Midbrain (tissue), 1 donor: ENCODE results near the gene ACACA.
A peak's percentile ranks its signal among the peaks of the same experiment; 100 is the strongest.

Experiments
- DNase-seq: peaks from one replicate; lab custom pipeline; 2025; lab: John Stamatoyannopoulos, UW

ACACA gene

DNA sequence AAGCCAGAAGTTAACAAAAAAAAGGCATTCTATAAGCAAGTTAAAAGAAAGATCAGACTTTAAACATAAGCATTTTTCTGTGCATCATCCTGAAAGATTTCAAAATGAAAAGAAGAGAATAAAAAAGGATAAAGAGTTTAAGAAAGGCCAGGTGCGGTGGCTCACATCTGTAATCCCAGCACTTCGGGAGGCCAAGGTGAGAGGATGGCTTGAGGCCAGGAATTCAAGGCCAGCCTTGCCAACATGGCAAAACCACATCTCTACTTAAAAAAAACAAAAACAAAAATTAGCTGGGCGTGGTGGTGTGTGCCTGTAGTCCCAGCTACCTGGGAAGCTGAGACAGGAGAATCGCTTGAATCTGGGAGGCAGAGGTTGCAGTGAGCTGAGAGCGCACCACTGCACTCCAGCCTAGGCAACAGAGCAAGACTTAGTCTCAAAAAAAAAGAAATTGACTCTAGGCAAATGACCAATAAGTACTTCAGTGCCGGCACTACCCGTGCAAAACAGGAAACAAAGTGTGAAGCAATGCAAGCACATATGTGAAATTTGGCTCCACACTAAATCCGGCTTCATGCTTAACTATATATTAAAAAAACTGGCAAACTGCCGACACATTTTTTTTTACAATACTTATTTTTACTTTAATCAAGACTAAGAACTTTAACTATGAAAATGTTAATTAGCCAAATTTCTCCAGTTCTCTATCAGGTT lies 114.1 kb downstream of the ACACA start:
- no peak for DNase-seq

DNA sequence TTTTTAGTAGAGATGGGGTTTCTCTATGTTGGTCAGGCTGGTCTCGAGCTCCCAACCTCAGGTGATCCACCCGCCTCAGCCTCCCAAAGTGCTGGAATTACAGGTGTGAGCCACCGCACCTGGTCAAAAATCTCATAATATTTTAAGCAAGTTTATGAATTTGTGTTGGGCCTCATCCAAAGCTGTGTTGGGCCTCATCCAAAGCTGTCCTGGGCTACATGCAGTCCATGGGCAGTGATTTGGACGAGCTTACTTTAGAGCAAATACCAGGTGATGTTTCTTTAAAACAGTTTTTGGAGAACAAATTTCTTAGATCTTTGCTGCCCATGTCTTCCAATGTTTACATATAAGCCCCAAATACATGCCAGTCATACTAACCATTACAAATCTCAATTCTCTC lies 115.3 kb downstream of the ACACA start:
- no peak for DNase-seq

DNA sequence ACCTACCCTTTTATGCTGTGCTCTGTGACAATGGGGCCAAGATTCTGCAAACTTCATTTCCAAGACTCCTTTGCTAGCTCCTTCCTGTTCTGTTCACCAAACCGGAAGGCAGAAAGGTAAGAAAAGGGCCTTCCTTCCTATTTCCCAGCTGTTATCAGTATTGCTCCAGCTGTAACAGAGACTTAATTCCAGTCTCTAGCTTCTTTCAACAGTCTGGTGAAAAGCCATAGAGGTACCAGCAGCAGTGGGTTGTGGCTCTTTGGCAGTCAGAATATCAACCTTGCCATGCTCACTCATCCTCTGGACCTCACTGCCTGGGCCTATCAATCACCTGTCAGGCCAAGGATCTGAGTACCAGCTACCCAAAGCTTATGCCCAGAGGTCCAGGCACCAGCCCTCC lies 120.2 kb downstream of the ACACA start:
- DNase-seq, result no peak

DNA sequence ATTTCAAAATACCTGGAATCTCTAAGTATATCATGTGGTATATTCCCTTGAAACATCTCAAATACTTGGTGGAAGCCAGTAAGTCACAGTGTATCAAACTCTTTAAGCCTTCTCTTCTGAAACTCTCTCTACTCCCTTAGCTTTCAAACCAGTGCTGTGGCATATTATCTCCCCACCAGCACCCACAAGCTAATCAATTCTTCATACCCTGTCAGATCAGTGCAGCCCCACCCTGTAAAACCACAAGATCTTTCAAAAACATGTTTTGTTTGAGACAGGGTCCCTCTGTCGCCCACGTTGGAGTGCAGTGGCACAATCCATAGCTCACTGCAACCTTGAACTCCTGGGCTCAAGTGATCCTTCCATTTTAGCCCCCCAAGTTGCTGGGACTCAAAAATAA lies 122.4 kb downstream of the ACACA start:
- DNase-seq, result no peak

DNA sequence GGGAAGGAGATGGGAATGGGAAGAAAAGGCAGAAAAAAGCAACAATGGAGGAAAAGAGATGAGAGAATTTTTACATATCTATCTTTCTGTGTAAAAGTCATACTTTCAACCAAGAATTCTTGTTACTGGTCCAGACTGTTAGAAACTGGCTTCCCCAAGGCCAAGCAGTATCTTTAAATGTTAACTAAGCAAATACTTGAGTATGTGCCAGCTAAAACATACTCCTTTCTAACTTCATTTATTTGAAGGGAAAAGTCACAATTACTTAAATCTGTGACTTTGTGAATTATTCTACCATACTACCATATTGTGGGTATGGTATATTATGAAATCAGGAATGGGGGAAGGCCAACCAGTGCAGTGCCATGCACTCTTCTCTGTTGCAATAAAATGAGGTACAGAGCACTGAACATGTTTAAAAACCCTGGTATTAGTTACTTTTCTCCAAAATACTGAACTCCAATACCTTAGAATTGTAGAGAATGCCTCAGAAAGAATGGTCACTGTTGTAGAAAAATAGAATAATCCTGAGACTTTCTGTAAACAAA lies 123.1 kb downstream of the ACACA start:
- DNase-seq, result no peak

DNA sequence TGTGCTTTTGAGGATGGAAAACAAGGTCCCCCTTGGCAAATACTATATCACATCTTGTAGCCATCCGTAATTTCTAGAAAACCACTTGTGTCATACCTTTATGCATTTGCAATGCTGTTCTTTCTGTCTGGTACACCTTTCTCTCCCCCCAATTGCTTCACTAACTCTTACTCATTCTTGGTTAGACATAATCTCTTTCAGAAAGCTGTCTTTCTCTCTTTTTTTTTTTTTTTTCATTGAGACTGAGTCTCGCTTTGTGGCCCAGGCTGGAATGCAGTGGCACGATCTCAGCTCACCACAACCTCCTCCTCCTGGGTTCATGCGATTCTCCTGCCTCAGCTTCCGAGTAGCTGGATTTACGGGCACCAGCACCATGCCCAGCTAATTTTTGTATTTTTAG lies 125.8 kb downstream of the ACACA start:
- no peak for DNase-seq

DNA sequence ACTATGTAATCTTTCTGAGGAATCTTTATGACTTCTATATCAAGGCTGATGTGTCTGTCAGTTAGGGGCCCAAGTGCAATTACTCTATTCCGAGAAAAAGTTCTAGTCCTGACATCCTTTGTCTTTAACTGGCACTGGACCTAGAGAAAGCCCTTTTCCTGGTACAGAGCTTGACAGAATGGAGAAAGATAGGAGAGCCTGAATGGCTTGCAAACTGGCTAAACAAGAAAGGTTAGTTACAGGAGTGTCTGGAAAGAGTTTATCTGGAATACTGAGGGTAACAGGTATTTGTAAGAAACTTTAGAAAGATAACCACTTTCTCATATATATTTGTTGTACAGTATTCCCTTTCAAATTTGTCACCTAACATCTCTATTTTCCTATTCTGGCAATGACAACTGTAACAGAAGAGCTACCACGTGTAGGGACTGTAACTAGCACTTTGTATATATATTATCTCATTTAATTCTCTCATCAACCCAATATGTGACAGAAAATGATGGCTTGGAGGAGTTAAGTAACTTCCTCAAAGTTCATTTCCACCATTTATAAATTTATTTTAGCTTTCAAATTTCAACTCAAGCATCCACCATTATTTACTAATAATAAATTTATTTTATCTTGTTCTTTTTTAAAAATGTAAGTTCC lies 128.3 kb downstream of the ACACA start:
- no peak for DNase-seq

DNA sequence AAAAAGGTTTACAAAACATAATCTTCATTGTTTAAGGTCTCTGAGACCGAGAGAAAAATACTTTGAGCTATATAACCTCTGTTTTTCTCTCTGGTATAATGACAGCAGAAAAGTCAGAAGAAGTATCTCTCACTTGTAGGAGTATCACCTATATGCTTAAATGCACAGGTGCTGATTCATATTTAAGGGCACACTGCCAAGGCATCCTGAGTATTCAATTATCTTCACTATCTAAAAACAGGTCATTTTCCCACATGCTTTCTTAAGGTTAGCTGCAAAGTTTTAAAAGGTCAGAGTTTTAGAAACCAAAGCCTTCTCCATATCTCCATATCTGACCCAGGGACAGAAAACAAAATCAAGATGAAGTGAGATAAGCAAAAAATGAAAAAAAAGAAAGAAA lies 130.2 kb downstream of the ACACA start:
- no peak for DNase-seq

DNA sequence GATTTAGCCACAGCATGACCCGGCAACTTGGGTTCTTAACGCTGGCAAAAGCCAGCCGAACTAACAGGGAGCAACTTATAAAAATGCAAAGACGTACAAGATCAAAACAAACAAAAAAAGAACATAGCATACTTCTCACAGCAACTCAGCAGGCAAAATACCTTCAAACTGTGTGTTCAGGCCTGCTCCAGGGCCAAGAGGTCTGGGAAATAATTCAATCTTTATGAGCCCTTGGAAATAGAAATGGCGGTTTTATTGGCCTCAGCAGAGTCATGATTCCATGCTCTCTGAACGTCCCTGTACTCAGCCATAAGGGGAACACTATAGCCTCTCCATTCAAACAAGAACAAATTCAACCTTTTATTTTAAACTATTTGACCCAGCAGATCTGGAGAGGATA lies 132.2 kb downstream of the ACACA start:
- DNase-seq, result no peak

DNA sequence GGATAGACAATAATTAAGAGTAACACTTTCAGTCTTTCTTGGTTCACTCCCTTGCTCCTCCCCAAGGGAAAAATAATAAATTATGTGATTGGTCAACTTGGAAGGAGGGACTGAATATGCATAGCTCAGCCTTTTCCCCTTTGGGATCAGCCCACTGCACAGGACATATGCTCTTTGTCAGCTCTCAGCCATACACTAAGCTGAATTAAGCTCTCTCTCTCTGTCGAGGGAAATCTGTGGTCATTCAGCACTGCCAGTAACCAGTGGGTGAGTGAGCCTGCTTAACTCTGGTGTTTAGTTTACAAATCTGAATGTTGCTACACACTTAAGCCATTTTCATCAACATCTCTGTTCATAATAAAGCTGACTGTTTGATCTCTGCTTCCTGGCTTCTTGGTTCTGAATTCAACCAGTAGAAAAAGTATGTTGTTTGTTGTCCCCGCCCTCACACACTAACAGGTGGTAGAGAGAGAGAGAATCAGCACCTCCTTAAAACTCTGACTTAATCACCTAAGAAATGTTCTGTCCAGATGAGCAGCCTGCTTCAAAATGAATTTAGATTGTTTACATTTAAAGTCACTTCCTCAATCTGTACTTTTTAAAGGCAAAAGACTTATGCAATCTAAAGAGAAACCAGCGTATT lies 133.1 kb downstream of the ACACA start:
- DNase-seq, result no peak

DNA sequence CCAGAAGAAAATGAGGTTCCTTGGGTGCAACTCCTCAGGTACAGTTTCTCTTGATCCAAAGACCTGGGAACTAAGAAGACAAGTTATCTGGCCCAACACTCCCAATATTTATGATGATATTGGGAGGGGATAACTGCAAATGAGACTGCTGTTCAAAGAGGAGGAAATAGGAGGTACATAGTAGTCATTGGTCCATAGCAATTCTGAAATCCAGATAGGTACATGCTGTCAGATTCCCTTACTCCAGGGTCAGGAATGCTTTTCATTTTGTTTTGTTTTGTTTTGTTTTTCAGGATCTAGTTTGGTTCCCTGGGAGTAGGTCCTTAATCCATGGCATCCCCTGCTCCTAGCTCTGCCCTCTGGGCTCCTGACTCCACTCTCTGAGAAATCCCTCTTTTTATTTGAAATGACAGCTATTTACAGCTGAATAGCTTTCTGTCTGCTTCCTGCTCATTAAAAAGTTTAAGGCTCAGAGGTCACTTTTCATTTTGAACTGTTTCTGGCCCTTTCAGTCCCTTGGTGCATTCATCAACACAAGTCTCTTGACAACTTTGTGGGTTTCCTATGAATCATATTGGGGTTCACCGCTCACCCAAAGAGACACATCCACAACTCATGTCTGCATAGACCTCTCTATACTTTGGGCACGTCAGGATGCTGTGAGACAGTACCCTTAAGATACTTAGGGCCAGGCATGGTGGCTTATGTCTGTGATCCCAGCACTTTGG lies 141.0 kb downstream of the ACACA start:
- DNase-seq, result no peak

DNA sequence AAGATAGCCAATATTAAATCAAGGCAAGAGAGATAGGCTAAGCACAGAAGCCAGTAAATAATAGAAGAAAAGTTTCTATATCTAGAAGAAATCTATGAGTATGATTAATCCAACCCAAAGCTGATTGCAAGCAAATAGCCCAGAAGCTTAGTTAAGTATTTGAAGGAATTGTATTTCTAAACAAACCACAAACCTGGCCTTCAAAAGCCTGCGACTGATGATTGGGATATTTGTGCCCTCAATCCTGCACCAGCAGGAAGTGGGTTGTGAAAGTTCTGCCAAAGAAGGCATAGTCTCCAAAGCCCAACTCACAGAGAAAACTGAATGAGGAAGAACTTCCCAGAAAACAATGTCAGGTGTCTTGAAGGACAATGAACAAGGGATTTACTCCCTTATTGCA lies 145.3 kb downstream of the ACACA start:
- DNase-seq, result no peak

DNA sequence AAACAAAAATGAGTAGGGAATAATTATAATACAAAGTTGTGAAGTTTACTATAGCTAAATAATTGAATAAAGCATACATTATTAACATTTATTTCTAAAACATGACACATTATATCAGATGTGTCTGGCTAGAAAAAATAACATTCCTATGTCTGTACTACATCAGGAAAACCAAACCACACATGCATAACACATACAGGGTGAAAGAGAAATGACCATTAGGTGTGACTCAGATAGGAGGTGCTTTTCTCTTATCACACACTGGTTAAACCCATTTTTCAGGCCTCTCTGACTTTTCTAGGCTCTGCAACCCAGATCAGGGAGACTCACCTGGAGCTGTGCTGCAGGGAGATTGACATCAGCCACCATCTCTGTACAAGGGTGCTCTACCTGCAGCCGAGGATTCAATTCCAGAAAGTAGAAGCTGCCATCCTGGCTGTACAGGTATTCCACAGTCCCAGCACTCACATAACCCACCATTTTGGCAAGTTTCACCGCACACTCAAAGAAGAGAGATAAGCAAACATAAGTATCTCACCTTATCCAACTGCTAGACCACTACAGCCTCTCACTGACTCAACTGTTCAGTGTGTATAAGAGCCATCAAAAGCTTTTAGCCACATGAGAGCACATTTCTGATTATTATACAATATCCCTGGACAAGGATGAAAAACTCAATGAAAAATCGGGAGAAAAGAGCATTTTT lies 147.5 kb downstream of the ACACA start:
- DNase-seq, result no peak

DNA sequence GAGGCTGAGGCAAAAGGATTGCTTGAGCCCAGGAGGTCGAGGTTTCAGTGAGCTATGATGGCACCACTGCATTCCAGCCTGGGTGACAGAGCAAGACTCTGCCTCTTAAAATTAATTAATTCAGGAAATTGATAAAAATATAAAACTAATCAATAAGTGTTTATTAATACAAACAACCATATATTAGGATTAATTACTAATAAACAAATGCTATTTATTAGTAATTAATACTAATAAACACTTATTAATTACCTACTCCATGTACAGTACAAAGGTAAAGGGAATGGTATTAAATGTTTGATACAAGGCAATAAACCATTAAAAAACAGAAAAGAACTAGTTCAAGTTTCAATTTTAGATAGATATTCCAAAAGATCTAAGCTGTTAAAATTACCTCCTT lies 150.0 kb downstream of the ACACA start:
- no peak for DNase-seq

DNA sequence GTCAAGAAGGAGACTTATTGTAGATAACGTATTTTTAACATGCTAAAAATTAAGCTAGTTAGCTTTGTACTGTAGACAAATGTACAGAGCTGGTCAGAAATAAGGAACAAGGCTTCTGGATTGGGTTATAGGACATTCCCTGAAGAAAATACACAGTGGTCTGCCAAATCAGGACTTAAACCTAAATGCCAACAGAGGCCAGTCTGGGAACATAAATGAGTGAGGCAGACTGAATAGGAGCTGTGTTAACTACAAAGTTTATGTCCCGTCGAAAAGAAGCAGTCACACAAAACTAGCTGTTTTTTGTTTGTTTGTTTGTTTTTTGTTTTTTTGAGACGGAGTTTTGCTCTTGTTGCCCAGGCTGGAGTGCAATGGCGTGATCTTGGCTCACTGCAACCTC lies 151.2 kb downstream of the ACACA start:
- DNase-seq, result no peak

DNA sequence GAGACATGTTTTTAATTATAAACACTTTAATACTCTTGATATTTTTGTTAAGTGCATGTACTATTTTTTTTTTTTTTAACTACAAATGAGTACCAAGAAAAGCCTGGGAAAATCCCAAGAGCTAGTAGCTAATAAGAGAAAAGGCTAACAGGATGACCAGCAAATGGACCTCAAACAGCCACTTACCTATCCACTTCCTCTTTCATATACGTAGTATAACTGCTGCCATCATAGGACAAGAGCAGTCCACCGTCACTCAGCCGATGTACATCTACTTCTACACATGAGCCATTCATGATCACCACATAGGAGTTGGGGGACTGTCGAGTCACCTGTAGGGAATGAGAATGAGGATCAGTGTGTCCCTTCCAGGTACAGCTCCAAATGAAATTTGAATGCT lies 158.8 kb downstream of the ACACA start:
- no peak for DNase-seq

DNA sequence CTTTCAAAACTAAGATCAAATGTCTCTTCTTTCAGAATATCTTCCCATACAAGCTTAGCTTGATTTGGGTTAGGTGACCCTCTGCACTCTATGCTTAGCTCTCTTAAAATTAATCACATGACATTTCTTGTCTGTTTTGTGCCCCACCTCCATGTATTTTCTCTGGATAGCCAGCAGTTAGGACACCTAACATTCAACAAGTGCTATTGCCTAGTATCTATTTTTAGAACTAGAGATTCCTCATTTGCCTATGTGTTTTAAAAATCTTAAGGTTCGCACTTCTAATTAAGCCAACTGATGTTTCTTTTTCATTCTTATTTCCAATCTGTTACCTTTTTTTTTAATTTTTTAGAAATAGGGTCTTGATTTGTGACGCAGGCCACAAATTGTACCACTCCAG lies 160.6 kb downstream of the ACACA start:
- no peak for DNase-seq

DNA sequence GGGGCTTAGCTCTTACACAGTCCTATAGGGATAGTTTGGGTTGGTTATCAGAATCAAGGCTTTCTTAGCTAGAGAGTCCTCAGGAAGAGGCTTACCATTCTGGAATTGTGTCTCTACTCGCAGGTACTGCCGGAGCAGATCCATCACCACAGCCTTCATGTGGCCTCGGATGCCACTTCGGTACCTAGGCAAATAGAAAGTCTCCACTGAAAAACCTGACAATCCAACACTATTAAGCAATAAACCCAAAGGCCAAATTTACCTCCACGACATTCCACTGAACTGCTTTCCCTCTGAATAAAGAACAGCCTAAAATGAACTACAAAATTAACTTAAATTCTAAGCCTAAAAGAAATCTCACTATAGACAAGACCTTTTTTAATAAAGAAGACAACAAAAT lies 166.3 kb downstream of the ACACA start:
- no peak for DNase-seq

DNA sequence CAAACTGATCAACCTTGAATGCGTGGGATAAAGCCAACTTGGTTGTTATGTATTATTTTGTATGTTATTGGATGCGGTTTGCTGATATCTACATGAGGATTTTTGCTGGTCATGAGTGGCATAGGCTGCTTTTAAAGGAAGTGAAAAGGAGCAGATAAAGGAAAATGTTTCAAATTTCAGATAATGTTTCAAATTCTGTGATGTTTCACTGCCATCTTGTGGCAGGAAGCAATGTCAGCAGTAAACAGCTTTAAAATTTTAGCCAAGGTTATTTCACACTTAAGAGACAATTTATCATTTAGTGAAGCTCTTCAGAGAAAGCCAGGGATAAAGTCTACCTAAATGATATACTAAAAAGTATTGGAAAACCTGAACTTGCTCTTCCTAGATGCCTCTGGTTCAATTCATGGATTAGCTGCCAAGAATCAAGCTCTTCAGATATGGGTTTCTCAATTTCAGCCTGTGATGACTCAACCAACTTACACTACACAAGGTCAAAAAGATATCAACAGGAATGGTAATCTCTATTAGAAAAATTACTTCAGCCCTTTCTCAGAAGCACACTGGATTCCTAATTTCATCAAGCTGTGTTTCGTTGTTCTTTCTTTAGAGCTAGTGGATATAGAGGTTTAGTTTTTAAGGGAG lies 166.8 kb downstream of the ACACA start:
- DNase-seq, result peak; percentile 7

DNA sequence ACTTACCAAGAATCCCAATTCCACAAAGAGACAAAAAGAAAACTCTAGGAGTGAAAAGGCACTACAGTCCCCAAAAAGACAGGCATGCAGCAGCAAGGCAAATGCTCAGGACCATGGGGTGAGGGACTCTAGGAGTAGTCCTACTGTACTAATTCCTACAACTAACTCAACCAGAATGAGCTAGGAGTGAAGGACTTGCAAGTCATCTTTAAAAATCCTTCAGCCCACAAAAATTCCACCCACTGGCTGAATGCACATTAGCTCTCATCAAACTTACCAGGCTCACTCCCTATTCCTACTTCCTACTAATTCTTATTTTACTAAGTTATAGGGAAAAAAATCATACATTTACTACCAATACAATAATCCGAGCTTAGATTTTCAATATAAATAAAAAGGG lies 172.5 kb downstream of the ACACA start:
- no peak for DNase-seq

DNA sequence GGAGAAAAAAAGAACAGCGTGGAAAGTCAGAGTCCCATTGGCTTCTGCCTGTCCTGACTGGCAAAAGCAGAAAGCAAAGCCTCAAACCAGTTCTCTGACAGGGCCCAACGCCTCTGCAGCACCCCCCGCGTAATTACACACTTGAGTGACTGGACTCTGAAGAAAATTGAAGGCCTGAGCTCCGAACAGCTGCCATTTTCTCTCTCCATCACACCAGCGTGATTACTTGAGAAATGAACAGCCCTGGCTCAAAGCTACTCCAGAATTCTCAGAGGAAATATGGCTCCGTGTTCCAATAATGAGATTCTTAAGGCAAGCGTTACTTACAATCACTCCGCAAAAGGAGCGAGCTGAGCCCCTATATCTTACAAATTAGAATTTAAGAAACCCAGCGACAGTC lies 173.6 kb downstream of the ACACA start:
- no peak for DNase-seq
